Left ventricle myocardium inferior (tissue), 1 donor: ENCODE data around the gene CYP4F11. TPM values are rescaled to one million over a fixed set of nuclear protein-coding genes. Genes with fewer than 3 reads are reported as not detected.

Experiments used
- DNase-seq: peaks from one replicate; pipeline ENCODE4 v3.0.0-alpha.2; 2020
- H3K27ac ChIP-seq: fragments of 200-600 bp; replicated peaks from 2 replicates; pipeline ENCODE4 v1.8.0; 2021
- H3K27me3 ChIP-seq: fragments of 200-600 bp; 2 replicates; pipeline ENCODE4 v1.8.0; 2021; ENCODE audit warnings: low read depth
- H3K36me3 ChIP-seq: fragments of 200-600 bp; 2 replicates; pipeline ENCODE4 v1.8.0; 2021
- H3K4me1 ChIP-seq: fragments of 200-600 bp; 2 replicates; pipeline ENCODE4 v1.8.0; 2021
- H3K4me3 ChIP-seq: fragments of 200-600 bp; 2 replicates; pipeline ENCODE4 v1.8.0; 2021; ENCODE audit warnings: mild to moderate bottlenecking, moderate library complexity
- H3K9me3 ChIP-seq: fragments of 200-600 bp; replicated peaks from 2 replicates; pipeline ENCODE4 v1.8.0; 2021
- intact Hi-C: fragments of 100-400 bp; cut with micrococcal nuclease; formaldehyde crosslinking; loops from one replicate; pipeline ENCODE4 v1.11.0; 2022
- total RNA-seq: library from RNA; stranded (reverse); fragmentation: NEBNext Ultra II Directional; extraction: Animal tissue kit (Norgen Biotek cat#: 25700); gene quantifications from one replicate; pipeline ENCODE4 v1.2.1, GENCODE V29; 2021
- TF ChIP-seq, protein P1 (sequence below): fragments of 200-600 bp; IDR thresholded peaks from 2 replicates; pipeline ENCODE4 v1.8.0; 2021; ENCODE audit warnings: antibody characterized with exemption, mild to moderate bottlenecking, borderline replicate concordance
- donor health status: DM: no; HTN: yes; CAD: no; lungs with severe emphysema.

Gene CYP4F11
- total RNA-seq, 1 donor from 2014 or later = 0.82 TPM

DNA sequence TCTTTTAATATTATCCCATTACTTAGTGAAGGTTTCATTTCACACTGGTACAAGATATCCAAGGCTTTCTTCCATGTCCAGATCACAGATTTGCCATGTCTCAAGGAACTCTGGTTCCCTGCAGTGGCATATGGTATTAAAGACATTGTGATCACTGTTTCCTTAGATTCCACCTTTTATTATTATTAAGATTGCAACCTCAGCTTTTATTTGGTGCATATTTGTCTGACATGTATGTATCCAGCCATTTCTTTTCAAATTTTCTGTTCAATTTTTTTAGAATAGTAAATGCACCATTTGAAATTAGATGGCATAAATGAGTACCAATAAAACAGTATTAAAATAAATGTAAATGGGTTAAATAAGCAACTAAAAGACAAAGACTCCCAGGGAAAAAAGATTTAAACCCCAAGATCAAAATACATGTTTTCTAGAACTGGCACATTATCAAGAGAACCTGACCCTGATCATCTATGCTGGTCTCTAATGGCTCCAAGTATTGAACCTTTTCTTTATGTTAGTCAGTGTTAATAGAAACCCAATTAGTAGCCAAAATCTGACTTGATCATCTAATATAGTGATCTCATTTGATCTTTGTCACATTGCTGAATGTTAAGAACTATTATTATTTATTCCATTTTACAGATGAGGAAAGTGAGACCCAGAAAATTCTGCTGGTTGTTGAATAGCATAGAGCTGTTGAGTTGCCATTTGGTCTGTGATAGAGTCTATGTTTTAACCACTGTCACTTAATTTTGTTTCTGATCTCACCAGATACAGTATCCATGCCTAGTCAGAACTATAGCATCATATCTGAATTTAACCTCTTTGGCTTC lies 14.1 kb upstream of the CYP4F11 start, which contains the start of gene OR10H4:
TSS of gene OR10H4 (plus strand) at position 786 of the 836 bp plus-strand sequence. CDS start at position 786, 0 bp downstream.
- Histone ChIP-seq H3K4me1 (no peaks in the 10 kb centered on the region), H3K9me3 (peaks cover 53% of the 10 kb centered on the region), H3K27me3 (peaks cover 31% of the 10 kb centered on the region), H3K4me3 (no peak within 1 kb of the TSS), H3K36me3 (no peaks in the 10 kb centered on the region), H3K27ac (no peak within 1 kb of the TSS)
- TF ChIP-seq, protein P1, sequence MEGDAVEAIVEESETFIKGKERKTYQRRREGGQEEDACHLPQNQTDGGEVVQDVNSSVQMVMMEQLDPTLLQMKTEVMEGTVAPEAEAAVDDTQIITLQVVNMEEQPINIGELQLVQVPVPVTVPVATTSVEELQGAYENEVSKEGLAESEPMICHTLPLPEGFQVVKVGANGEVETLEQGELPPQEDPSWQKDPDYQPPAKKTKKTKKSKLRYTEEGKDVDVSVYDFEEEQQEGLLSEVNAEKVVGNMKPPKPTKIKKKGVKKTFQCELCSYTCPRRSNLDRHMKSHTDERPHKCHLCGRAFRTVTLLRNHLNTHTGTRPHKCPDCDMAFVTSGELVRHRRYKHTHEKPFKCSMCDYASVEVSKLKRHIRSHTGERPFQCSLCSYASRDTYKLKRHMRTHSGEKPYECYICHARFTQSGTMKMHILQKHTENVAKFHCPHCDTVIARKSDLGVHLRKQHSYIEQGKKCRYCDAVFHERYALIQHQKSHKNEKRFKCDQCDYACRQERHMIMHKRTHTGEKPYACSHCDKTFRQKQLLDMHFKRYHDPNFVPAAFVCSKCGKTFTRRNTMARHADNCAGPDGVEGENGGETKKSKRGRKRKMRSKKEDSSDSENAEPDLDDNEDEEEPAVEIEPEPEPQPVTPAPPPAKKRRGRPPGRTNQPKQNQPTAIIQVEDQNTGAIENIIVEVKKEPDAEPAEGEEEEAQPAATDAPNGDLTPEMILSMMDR = no peak
- no peak for DNase-seq
- intact Hi-C loops = no loop called here

DNA sequence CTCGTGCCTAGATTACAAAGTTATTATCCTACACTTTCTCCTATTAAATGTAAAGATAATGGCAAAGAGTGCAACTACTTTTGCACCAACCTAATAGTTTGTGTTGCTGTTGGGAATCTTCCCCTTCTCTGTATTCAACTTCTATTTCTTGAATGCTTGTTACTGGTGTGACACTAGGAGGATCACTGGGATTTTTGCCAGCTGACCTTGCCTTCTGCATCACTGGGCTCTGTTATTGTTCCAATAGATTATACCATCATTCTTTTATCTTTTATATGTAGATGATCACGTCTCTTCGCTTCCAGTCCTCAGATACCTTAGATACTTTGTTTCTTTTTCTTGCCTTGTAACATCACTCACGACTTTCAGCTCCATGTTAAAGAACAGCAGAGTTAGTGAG lies 11.0 kb upstream of the CYP4F11 start:
- Histone ChIP-seq H3K36me3 (no peaks in the 10 kb centered on the region), H3K27me3 (peaks cover 28% of the 10 kb centered on the region), H3K4me1 (no peaks in the 10 kb centered on the region), H3K27ac (no peak overlapping the region), H3K4me3 (no peak overlapping the region), H3K9me3 (peaks cover 56% of the 10 kb centered on the region)
- DNase-seq = no peak
- TF ChIP-seq, protein P1 = no peak
- intact Hi-C loops = no loop called here

GRCh38 chr19:15944401-15944800 lies 10.1 kb upstream of the CYP4F11 start:
- no peaks in the 10 kb centered on the region for H3K4me1 ChIP-seq
- peaks cover 33% of the 10 kb centered on the region for H3K27me3 ChIP-seq
- TF ChIP-seq, protein P1 = no peak
- H3K36me3 ChIP-seq = no peaks in the 10 kb centered on the region
- intact Hi-C loops = no loop called here
- peaks cover 52% of the 10 kb centered on the region for H3K9me3 ChIP-seq
- no peak for DNase-seq
- H3K4me3 ChIP-seq = no peak overlapping the region
- no peak overlapping the region for H3K27ac ChIP-seq

- intact Hi-C loops = no loop called here
- H3K27ac ChIP-seq = no peak overlapping the region
- TF ChIP-seq, protein P1 = no peak
- H3K27me3 ChIP-seq = peaks cover 26% of the 10 kb centered on the region
- no peaks in the 10 kb centered on the region for H3K36me3 ChIP-seq
- no peak overlapping the region for H3K4me3 ChIP-seq
- H3K4me1 ChIP-seq = peaks cover 13% of the 10 kb centered on the region
- DNase-seq = no peak
- H3K9me3 ChIP-seq = peaks cover 5% of the 10 kb centered on the region
Observed at GRCh38 chr19:15937771-15938170, 3.4 kb upstream of the CYP4F11 start.

- no peak for DNase-seq
- H3K4me3 ChIP-seq = no peak overlapping the region
- H3K9me3 ChIP-seq = peaks cover 5% of the 10 kb centered on the region
- peaks cover 17% of the 10 kb centered on the region for H3K27me3 ChIP-seq
- H3K27ac ChIP-seq = no peak overlapping the region
- H3K36me3 ChIP-seq = no peaks in the 10 kb centered on the region
- TF ChIP-seq, protein P1 = no peak
- intact Hi-C loops = no loop called here
- H3K4me1 ChIP-seq = peaks cover 13% of the 10 kb centered on the region
Observed at GRCh38 chr19:15936950-15937349, 2.6 kb upstream of the CYP4F11 start.
